Heart left ventricle (tissue), 16 donors: ENCODE data around the gene EFS. TPM values are rescaled to one million over a fixed set of nuclear protein-coding genes. Genes with fewer than 3 reads are reported as not detected.

Experiments used
- ATAC-seq, 4 donors: fragments of 200-7000 bp; cut with Tn5 transposase; one replicate each; pipeline ENCODE4 v1.9.1; 2020 to 2022; ENCODE audit warnings: moderate library complexity in 4 of 4, mild to moderate bottlenecking in 3 of 4, moderate number of reproducible peaks in 1 of 4
- DNase-seq, 5 donors: peaks; one replicate each; pipeline ENCODE4 v3.0.0-alpha.2; 2020
- H3K27ac ChIP-seq, 12 donors: fragments of 200-600 bp; sonication (generic) in 4 of 12; one replicate each; pipeline versions ENCODE4 v1.5.0 to v1.8.0; 2016 to 2022; ENCODE audit warnings: mild to moderate bottlenecking in 2 of 12
- H3K27me3 ChIP-seq, 9 donors: fragments of 200-600 bp; sonication (generic) in 2 of 9; one replicate each; pipeline versions ENCODE4 v1.5.1 to v1.8.0; 2016 to 2022; ENCODE audit warnings: mild to moderate bottlenecking in 3 of 9
- H3K36me3 ChIP-seq, 9 donors: fragments of 200-600 bp; sonication (generic) in 2 of 9; one replicate each; pipeline versions ENCODE4 v1.5.0 to v1.8.0; 2018 to 2022; ENCODE audit warnings: mild to moderate bottlenecking in 2 of 9
- H3K4me1 ChIP-seq, 12 donors: fragments of 200-600 bp; sonication (generic) in 4 of 12; one replicate each; pipeline versions ENCODE4 v1.5.0 to v1.8.0; 2016 to 2022; ENCODE audit warnings: mild to moderate bottlenecking in 3 of 12
- H3K4me3 ChIP-seq, 12 donors: fragments of 200-600 bp; sonication (generic) in 4 of 12; one replicate each; pipeline versions ENCODE4 v1.5.0 to v1.8.0; 2017 to 2022; ENCODE audit warnings: mild to moderate bottlenecking in 9 of 12, moderate library complexity in 4 of 12
- H3K9me3 ChIP-seq, 12 donors: fragments of 200-600 bp; sonication (generic) in 4 of 12; one replicate each; pipeline versions ENCODE4 v1.5.0 to v1.8.0; 2016 to 2022; ENCODE audit warnings: mild to moderate bottlenecking in 1 of 12
- CTCF ChIP-seq, 12 donors: fragments of 200-600 bp; sonication (generic) in 4 of 12; IDR thresholded peaks; one replicate each; pipeline versions ENCODE4 v1.5.0 to v1.8.0; 2018 to 2022; ENCODE audit warnings: antibody characterized with exemption in 12 of 12, mild to moderate bottlenecking in 5 of 12
- POLR2A ChIP-seq, 2 donors: fragments of 450-650 bp; IDR thresholded peaks; one replicate each; pipeline ENCODE4 v1.6.1; 2017; ENCODE audit warnings: antibody characterized with exemption in 2 of 2, mild to moderate bottlenecking in 2 of 2, moderate library complexity in 2 of 2
- WGBS, 4 donors: extraction: QIAGEN DNeasy Blood & Tissue Kit in 2 of 4; methylation state at CpG; one replicate each; pipeline versions ENCODE4 v1.1.5 to v1.1.7; 2013 to 2018; 5-methylcytosine and 5-hydroxymethylcytosine counted together
- intact Hi-C, 10 donors: fragments of 100-400 bp; cut with DNase I; formaldehyde crosslinking; loops; one replicate each; pipeline versions ENCODE4 v1.11.1 to v1.14.2; 2022
- polyA plus RNA-seq, 2 donors: library from polyadenylated mRNA; stranded (reverse); fragments of 200-250 nt; gene quantifications; one replicate each; pipeline ENCODE4 v1.2.3, GENCODE V29; 2013
- total RNA-seq, 9 donors: library from RNA; depleted of rRNA in 2 of 9; stranded (reverse); fragments of >200 nt in 2 of 9; fragmentation: NEBNext Ultra II Directional in 3 of 9; extraction: Animal tissue kit (Norgen Biotek cat#: 25700) in 3 of 9; gene quantifications; one replicate each; pipeline versions ENCODE4 v1.1.0 to v1.2.4, GENCODE V29; 2016 to 2023
- donor health status: ischemic (EF 13 %, LVEDD 7.1; RV severe dilation, severe dysfunction).
- donor health status: healthy with polysubstance abuse.
- donor health status: DM: no; HTN: yes; CAD: no.
- donor health status: DM: no; HTN: no; CAD: no.
- donor health status: ischemic (EF 25% LVEDD 6.9; RV normal size, moderate dysfunction).
- donor health status: ischemic (EF 25% LVEDD 5.7; RV mildly dilated, moderate dysfunction).
- donor health status: healthy.
- donor health status: DM: yes; HTN: yes; CAD: no.
- donor health status: ischemic (EF 35%, LVEDD 5.7; RV mildly dilated, moderate dysfunction).
- donor health status: nonischemic (EF 11% LVEDD 7.7; RV severe dilation, severe dysfunction).
- donor health status: DM: yes; HTN: yes; CAD: no.
- donor health status: PGD.
- donor health status: ischemic (EF 29% LVEDD 5.4; RV normal size, mild dysfunction).
- donor health status: nonischemic (EF 23%, LVEDD 6.1; RV moderate dilation, normal function).

The EFS gene
- total and polyA plus RNA-seq, 11 donors: 1.4 to 5.0 (median 2.3) TPM

- intact Hi-C loops: loop anchor here in 9 of 10 donors (2.0 to 10.0 kb wide), 6 partner anchors 49 to 253 kb away; no protein-coding TSS in a partner anchor
- no peaks in the 10 kb centered on the region for H3K9me3 ChIP-seq
- H3K4me1 ChIP-seq: peaks cover 0 to 14% (median 0%) of the 10 kb centered on the region in 12 donors
- TF ChIP-seq POLR2A (IDR thresholded peaks at IDR 0.05): no peak
- no peak for TF ChIP-seq CTCF (IDR thresholded peaks at IDR 0.05)
- ATAC-seq: peak in 3 of 4 donors; percentile 3 to 15 (median 7)
- H3K36me3 ChIP-seq: peaks cover 0 to 27% (median 19%) of the 10 kb centered on the region in 9 donors
- WGBS, 4 donors: 59 to 75% (median 67%) methylated on average over 14 of the region's 14 CpGs
- DNase-seq: no peak
- peak overlapping the region in 3 of 12 donors; percentile 12 to 37 (median 13) for H3K27ac ChIP-seq
- H3K4me3 ChIP-seq: no peak overlapping the region
- no peaks in the 10 kb centered on the region for H3K27me3 ChIP-seq
Measured at GRCh38 chr14:23377573-23378563, 12.9 kb upstream of the EFS start.

GRCh38 chr14:23377198-23377550, 12.2 kb upstream of the EFS start:
- Histone ChIP-seq H3K4me3 (peak overlapping the region in 6 of 12 donors; percentile 6 to 34 (median 19)), H3K9me3 (no peaks in the 10 kb centered on the region), H3K27me3 (no peaks in the 10 kb centered on the region), H3K36me3 (peaks cover 0 to 20% (median 12%) of the 10 kb centered on the region in 9 donors), H3K27ac (peak overlapping the region in 3 of 12 donors; percentile 12 to 37 (median 13)), H3K4me1 (peaks cover 0 to 14% (median 0%) of the 10 kb centered on the region in 12 donors)
- ATAC-seq: no peak
- 33 to 47% (median 40%) methylated on average over 11 of the region's 11 CpGs for WGBS, 4 donors
- TF ChIP-seq POLR2A (IDR thresholded peaks at IDR 0.05) (no peak), CTCF (IDR thresholded peaks at IDR 0.05) (no peak)
- no peak for DNase-seq
- intact Hi-C loops: loop anchor here in 9 of 10 donors (2.0 to 10.0 kb wide), 6 partner anchors 48 to 252 kb away; no protein-coding TSS in a partner anchor

- DNase-seq (peak in 3 of 5 donors; percentile 39 to 58 (median 48)), ATAC-seq (peak in 3 of 4 donors; percentile 2 to 27 (median 2))
- 31 to 42% (median 37%) methylated on average over 13 of the region's 13 CpGs for WGBS, 4 donors
- Histone ChIP-seq H3K36me3 (peaks cover 0 to 14% (median 6%) of the 10 kb centered on the region in 9 donors), H3K9me3 (no peaks in the 10 kb centered on the region), H3K4me1 (peaks cover 0 to 14% (median 0%) of the 10 kb centered on the region in 12 donors), H3K27me3 (no peaks in the 10 kb centered on the region), H3K27ac (peak within 1 kb of the TSS in 4 of 12 donors; percentile 12 to 51 (median 25)), H3K4me3 (peak within 1 kb of the TSS in 7 of 12 donors; percentile 12 to 39 (median 25))
- intact Hi-C loops: loop anchor here in 9 of 10 donors (2.0 to 10.0 kb wide), 6 partner anchors 48 to 252 kb away; no protein-coding TSS in a partner anchor
- no peak for TF ChIP-seq POLR2A (IDR thresholded peaks at IDR 0.05)
- TF ChIP-seq CTCF (IDR thresholded peaks at IDR 0.05): no peak
Measured at GRCh38 chr14:23376482-23377197, 11.7 kb upstream of the EFS start, which contains the start of gene CMTM5. Gene CMTM5 (plus strand): TSS chr14:23377046. CDS start chr14:23377252, 206 bp downstream.
